ENCODE results near the gene CARD8.

GRCh38 chr19:48296963-48297734 is 41.4 kb upstream of the CARD8 start:
- no peak for TF ChIP-seq POLR2AphosphoS5 (IDR thresholded peaks at IDR 0.05)
- TF ChIP-seq RAD21 (conservative IDR thresholded peaks at IDR 0.05) = no peak
- TF ChIP-seq, protein P1, sequence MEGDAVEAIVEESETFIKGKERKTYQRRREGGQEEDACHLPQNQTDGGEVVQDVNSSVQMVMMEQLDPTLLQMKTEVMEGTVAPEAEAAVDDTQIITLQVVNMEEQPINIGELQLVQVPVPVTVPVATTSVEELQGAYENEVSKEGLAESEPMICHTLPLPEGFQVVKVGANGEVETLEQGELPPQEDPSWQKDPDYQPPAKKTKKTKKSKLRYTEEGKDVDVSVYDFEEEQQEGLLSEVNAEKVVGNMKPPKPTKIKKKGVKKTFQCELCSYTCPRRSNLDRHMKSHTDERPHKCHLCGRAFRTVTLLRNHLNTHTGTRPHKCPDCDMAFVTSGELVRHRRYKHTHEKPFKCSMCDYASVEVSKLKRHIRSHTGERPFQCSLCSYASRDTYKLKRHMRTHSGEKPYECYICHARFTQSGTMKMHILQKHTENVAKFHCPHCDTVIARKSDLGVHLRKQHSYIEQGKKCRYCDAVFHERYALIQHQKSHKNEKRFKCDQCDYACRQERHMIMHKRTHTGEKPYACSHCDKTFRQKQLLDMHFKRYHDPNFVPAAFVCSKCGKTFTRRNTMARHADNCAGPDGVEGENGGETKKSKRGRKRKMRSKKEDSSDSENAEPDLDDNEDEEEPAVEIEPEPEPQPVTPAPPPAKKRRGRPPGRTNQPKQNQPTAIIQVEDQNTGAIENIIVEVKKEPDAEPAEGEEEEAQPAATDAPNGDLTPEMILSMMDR (IDR thresholded peaks at IDR 0.05; ENCODE audit: poor library complexity, severe bottlenecking) = no peak
- no peak for TF ChIP-seq EZH2 (IDR thresholded peaks at IDR 0.05; ENCODE audit: borderline replicate concordance, insufficient read depth, low read length, poor library complexity, severe bottlenecking)
- no peak for TF ChIP-seq SMC3 (conservative IDR thresholded peaks at IDR 0.05; ENCODE audit: poor library complexity)
- TF ChIP-seq TAF1 (IDR thresholded peaks at IDR 0.05; ENCODE audit: low read depth) = no peak
